ENCODE measurements around the gene SCAI.

SCAI gene

DNA sequence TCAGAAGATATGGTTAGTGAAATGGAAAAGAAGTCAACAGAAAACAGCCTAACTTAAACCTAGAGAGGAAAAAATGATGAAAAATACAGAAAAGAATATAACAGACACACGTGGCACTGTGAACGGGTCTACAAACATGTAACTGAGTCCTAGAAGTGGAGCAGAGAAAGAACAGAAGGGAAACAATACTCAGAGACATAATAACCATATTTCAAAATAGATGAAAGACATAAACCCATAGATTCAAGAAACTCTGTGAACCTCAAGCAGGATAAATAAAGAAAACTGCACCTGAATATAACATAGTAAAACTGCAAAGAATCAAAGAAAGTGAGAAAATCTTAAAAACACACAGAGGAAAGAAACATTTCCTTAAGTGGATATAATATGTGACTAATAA is 134.7 kb downstream of the SCAI start:
- TF ChIP-seq CTCF (IDR thresholded peaks at IDR 0.05): no peak

DNA sequence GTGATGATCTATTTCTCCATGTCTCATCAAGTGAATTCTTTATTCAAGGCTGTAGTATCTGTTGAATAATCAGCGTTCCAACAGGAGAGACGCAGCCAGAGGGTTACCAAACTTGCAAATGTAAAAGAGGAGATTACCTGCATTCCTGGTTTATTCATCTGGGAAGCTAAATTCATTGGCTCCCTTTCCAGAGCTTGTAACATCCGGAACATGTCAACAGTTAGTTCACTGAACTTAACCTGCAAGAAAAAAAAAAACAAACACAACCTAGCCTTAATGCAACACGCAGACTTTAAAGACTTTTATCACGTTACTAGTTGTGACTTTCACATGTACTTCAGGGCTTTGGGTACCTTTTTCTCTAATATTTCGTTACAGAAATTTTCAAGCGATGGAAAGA is 140.0 kb downstream of the SCAI start:
- no peak for TF ChIP-seq CTCF (IDR thresholded peaks at IDR 0.05)

DNA sequence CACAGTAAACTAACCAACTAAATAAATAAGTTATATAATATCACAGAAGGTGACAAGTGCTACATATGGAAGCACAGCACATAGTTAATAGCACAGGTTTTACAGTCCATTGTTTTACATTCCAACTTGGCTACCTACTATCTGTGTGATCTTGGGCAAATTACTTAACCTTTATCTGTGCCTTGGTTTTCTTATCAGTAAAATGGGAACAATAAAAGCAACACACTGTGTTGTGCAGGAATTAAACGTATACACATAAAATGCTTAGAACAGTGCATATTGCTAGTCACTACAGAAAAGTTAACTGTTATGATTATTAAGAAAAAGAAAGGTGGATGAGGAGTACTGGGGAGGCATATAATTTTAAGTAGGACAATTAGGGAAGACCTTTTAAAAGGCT is 159.6 kb downstream of the SCAI start:
- TF ChIP-seq CTCF (IDR thresholded peaks at IDR 0.05): no peak

DNA sequence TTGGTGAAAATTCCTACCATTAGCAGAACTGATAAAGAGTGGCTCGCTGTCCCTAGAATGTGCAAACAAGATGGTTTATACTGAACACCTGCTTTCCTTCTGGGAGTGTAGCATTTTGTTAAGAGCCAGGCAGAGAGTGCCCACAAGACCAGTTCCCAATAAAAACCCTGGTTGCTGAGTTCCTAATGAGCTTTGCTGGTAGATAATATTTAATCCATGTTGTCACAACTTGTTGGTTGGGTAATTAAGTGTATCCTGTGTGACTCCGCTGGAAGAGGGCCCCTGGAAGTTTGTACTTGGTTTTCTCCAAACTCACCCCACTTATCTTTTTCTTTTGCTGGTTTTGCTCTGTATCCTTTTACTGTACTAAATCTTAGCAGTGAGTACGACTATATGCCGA is 162.9 kb downstream of the SCAI start:
- no peak for TF ChIP-seq CTCF (IDR thresholded peaks at IDR 0.05)

- no peak for TF ChIP-seq CTCF (IDR thresholded peaks at IDR 0.05)
Observed at GRCh38 chr9:124975131-124975530, 168.2 kb downstream of the SCAI start.

DNA sequence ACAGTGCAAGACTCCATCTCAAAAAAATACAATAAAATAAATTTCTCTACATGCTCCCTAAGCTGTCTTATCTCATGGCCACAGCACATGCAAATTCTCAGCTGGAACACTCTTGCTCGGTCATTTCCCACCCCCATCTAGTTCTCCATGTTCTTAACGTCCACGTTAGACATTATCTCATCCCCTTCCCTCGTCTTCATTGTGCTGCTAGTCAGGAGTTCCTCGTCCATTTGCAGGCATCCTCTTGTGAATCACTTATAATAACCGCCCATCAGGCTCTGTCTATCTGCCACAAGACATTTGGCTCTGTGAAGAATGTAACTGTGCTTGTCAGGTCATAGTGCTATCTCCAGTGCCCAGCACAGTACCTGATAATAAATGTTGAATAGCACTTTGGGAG is 169.5 kb downstream of the SCAI start:
- no peak for TF ChIP-seq CTCF (IDR thresholded peaks at IDR 0.05)

- TF ChIP-seq CTCF (IDR thresholded peaks at IDR 0.05): no peak
Observed at GRCh38 chr9:124972241-124972770, 171.0 kb downstream of the SCAI start.

DNA sequence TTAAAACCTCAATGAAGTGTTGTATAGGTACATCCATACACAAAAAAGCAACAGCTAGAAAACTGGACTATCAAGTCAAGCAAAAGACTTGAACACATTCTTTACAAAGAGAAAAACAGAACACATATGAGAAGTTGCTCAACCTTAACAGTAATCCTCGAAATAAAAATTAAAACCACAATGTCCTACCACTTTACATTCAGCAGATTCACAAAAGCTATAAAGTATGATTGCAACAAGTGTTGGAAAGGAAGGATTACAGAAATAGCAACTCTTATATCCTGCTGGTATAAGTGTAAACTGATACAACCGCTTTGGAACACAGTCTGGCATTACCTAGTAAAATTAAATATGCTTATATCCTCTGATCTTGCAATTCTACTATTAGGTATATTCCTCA is 173.9 kb downstream of the SCAI start:
- TF ChIP-seq CTCF (IDR thresholded peaks at IDR 0.05): no peak

Measured in LNCAP (cell line).